Vein endothelial cell (primary cell): ENCODE results near the gene PHLDB3. TPM values are rescaled to one million over a fixed set of nuclear protein-coding genes. Genes with fewer than 3 reads are reported as not detected.

Source experiments
- total RNA-seq: library from RNA; depleted of rRNA; stranded (reverse); fragments of >200 nt; gene quantifications from 2 replicates; pipeline ENCODE4 v1.2.3, GENCODE V29; 2012

Gene PHLDB3
- total RNA-seq = 8.9 and 13.1 TPM in 2 replicates

DNA sequence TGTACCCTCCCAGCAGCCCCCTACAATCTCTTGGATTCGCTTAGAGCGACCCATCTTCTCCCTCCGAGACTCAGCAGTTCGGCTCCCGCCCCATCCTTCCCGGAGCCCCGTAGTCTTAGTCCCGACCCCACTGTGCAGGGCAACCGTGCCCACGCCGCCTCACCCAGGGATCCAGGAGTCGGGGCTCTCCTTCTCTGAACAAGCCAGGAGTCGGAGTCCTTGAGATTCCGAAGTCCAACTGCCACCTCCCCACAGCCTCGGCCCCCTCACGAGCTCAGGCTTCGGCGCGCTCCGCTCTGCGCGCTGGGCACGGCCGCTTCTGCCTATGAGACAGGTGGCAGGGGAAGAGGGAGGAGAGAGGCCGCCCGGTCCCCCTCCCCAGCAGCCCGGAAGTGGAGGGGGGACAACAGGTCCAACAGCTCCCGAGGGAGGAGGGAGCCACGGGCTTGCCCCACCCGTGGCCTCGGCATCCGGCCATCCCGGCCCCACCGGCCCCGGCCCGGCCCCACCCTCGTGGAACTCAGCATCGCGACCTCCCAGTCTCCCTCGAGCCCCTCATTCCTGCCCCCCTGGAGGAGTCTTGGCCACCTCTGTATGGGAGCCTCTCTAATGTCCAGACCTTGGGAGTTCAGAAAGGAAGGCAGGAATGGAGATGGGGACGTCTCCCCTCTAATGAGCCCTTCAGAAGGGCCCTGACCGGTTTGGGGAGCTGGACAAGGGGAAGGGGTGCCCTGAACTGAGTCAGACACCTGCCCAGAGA, at the start of gene PHLDB3:
Gene PHLDB3, minus strand, starts transcription at position 321 of the 760 bp plus-strand sequence. CDS start 628 bp downstream, outside the sequence.

DNA sequence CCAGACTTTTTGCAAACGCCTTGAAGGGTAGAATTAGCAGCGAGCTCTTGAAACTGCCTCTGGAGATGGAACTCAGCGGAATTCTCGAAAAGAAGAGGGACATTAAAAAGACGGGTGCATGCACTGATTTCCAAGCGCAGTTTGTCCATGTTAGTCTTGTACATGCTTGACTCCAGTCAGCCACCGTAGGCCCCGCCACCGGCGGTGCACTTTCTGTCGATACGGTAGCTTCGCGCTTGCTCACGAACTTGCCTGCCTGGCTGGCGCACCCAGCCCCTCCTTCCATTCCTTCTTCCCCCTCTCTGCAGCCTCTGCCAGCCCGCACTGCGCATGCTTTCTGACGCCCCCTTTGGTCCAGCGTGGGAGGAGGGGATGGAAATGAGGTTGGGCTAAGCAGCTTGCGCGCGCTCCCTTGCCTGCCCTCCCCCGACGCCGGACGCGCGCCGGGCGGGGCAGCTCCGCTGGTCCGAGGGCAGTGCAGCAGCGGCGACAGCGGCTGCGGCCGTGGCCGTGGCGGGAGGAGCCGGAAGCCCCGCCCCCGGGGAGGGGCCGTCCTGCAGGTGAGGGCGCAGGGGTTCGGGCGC, 28.5 kb upstream of the PHLDB3 start, which contains the start of gene ZNF575:
Gene ZNF575, plus strand, starts transcription at position 227 of the 584 bp plus-strand sequence. CDS start 1,235 bp downstream, outside the sequence.

DNA sequence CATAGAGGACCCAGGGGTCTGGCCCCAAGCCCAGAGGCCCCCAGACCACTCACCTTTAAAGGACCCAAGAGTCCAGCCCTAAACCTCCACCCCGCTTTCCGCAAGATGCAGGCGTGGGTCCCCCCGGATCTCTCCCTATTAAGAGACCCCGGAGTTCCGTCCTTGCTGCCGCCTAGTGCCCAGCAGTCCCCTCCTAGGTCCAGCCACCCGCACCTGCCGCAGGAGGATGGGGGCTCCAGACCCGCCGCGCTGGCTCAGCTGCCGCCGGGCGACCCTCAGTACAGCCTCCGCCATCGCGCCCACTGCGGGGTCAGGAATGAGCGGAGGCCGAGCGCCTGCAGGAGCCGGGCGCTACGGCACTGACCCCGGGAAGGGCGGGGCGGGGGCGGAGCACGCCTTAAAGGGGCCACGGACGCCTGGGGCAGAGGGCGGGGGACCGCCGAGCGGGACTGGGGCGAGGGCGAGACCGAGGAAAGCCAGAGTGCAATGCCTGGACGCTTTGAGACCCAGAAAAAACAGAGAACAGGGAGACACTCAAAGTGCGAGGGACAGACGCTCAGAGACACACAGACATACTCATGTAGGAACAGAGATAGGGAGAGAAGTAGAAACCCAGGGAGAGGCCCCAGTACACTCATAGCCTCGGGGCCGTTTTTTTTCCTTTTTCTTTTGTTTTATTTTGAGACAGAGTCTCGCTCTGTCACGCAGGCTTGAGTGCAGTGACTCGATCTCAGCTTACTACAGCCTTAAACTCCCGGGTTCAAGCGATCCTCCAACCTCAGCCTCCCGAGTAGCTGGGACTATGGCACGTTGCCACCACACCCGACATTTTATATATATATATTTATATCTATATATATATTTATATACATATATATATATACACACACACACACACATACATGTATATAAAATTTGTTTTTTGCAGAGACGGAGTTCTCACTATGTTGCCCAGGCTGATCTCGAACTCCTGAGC, 22.6 kb upstream of the PHLDB3 start, which contains the start of gene ETHE1:
Gene ETHE1, minus strand, starts transcription at position 318 of the 976 bp plus-strand sequence. Its CDS starts 24 bp downstream, at position 294.

DNA sequence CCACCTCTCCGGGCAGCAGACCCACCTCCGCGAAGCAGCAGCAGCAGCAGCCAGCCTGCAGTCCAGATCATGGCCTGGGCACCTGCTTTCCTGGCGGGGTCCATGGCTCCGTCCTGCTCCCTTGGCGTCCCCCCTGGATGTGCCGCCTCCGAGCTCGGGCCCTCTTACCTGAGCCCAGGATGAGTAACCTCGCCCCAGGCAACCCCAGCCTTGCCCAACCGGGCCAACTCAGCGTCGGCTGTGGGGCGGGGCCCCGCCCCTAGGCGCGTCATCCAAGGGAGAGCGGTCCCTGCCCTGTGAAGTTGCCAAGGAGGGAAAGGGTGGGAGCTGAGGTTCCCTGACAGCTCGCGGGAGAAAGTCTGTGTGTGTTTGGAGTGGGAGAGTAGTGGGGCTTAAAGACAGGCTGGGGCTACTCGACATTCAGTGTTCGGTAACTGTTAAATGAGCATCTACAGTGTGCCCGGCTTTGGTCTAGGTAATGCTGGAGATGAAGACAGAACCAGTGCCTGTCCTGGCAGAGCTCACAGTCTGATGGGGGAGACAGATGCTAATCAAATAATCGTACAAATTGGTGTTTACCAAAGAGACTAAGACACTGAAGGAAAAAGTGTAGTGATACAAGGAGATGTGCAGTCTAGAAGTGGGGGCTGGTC, 39.0 kb downstream of the PHLDB3 start, which contains the start of gene LYPD3:
Gene LYPD3, minus strand, starts transcription at position 141 of the 653 bp plus-strand sequence. Its CDS starts 37 bp downstream, at position 104.

Other genes starting within 250 kb of the PHLDB3 start
- not detected in 2 replicates for gene PSG9, start 235.2 kb downstream of the PHLDB3 start, total RNA-seq
- under 0.01 and 0.10 TPM in 2 replicates for gene CD177, start 151.1 kb downstream of the PHLDB3 start, total RNA-seq
- gene TEX101, start 89.9 kb downstream of the PHLDB3 start, total RNA-seq = not detected in 2 replicates
- under 0.01 TPM in 1 of 2 replicates, not detected in the other for gene LYPD3, start 39.1 kb downstream of the PHLDB3 start, total RNA-seq
- gene ETHE1, start 22.5 kb upstream of the PHLDB3 start, total RNA-seq = 45.3 and 62.4 TPM in 2 replicates
- 0.38 and 0.65 TPM in 2 replicates for gene ZNF575, start 28.4 kb upstream of the PHLDB3 start, total RNA-seq
- 23.8 and 26.5 TPM in 2 replicates for gene XRCC1, start 70.8 kb upstream of the PHLDB3 start, total RNA-seq
- 0.98 and 1.7 TPM in 2 replicates for gene PINLYP, start 71.1 kb upstream of the PHLDB3 start, total RNA-seq
- gene IRGQ, start 91.4 kb upstream of the PHLDB3 start, total RNA-seq = 38.6 and 41.2 TPM in 2 replicates
- 10.5 and 11.8 TPM in 2 replicates for gene ZNF576, start 91.8 kb upstream of the PHLDB3 start, total RNA-seq
- 0.10 TPM in 1 of 2 replicates, not detected in the other for gene SRRM5, start 107.3 kb upstream of the PHLDB3 start, total RNA-seq
- 26.6 and 36.6 TPM in 2 replicates for gene ZNF428, start 114.9 kb upstream of the PHLDB3 start, total RNA-seq
- gene CADM4, start 135.1 kb upstream of the PHLDB3 start, total RNA-seq = 1.9 and 3.6 TPM in 2 replicates
- 56.8 and 73.1 TPM in 2 replicates for gene PLAUR, start 165.4 kb upstream of the PHLDB3 start, total RNA-seq
- not detected in 2 replicates for gene IRGC, start 211.3 kb upstream of the PHLDB3 start, total RNA-seq